Measurements from ENCODE around the gene COMMD9. TPM values are rescaled to one million over a fixed set of nuclear protein-coding genes. Genes with fewer than 3 reads are reported as not detected.

The COMMD9 gene
- total RNA-seq, 1 experiment from 2014 or later: 58.3 TPM

DNA sequence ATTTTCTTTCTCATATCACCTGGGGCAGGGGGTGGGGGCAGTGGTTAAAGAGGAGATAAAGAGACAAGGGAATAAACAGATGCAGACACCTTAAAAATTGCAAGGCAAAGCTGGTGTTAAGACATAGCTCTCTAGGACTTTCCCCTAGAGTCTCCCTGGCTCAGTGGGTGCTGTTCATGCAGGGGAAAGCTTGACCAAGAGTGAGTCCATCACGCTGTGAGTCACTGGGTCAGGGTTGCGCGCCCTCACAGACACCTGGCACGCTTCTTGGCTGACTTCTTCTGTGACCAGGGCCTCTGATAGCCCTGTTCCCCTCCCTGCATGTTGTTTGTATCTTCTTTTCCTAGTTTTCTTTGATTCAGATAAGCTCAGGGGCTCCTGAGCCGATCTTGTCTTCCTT, 31.9 kb downstream of the COMMD9 start:
- no peak overlapping the region for H3K4me3 ChIP-seq
- no peaks in the 10 kb centered on the region for H3K36me3 ChIP-seq
- H3K27me3 ChIP-seq (replicated peaks): no peaks in the 10 kb centered on the region
- H3K4me1 ChIP-seq (replicated peaks): no peaks in the 10 kb centered on the region
- H3K27ac ChIP-seq: no peak overlapping the region
- no peak for DNase-seq (ENCODE audit: low read depth in 1 of 2, low spot score in 2 of 2)
- peaks cover 5% of the 10 kb centered on the region; the same call in 1 of the 2 replicates for H3K9me3 ChIP-seq (replicated peaks)

DNA sequence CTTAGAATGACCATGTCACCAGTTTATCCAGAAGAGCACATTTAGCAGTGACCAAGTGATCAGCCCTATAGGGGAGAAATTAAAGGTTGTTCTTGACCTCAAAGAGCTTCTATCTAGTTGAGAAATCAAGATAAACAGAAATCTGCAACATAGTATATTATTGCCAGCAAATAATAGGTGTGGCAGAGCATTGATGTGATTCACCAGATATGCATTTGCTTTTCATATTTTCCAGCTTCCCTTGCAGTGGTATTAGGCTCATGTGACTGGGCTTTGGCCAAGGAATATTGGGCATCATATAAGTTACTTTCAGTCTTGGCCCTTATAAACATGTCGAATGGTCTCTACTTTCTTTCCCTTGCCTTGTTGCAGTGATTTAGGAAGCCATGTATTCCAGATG, 34.5 kb downstream of the COMMD9 start:
- H3K36me3 ChIP-seq: no peaks in the 10 kb centered on the region
- no peak overlapping the region for H3K4me3 ChIP-seq
- no peak for DNase-seq (ENCODE audit: low read depth in 1 of 2, low spot score in 2 of 2)
- no peak overlapping the region for H3K27ac ChIP-seq
- H3K27me3 ChIP-seq (replicated peaks): no peaks in the 10 kb centered on the region
- H3K4me1 ChIP-seq (replicated peaks): peaks cover under 1% of the 10 kb centered on the region; the same call in 1 of the 2 replicates
- H3K9me3 ChIP-seq (replicated peaks): peaks cover 7% of the 10 kb centered on the region; the same call in 1 of the 2 replicates

DNA sequence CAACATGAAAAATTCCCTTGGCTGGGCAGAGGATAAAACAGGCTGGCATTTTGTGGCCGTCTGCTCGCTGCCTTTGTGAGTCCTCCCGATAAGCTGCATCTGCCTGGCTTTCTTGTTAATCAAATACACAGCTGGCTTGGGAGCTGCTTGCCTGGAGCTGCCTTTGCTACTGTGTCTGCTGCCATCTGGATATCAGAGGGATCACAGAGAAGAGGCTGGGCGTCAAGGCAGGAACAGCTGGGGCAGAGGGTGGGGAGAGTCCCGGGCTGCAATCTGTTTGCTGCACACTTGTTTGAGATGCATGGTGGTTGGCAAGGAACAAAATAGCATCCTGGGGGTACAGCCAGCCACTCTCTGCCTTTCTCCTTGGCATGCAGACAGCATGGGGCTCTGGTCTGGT, 36.0 kb downstream of the COMMD9 start:
- Histone ChIP-seq H3K4me3 (no peak overlapping the region), H3K27ac (no peak overlapping the region), H3K36me3 (no peaks in the 10 kb centered on the region), H3K27me3 (replicated peaks) (no peaks in the 10 kb centered on the region), H3K9me3 (replicated peaks) (peaks cover 7% of the 10 kb centered on the region; the same call in 1 of the 2 replicates), H3K4me1 (replicated peaks) (peaks cover 11% of the 10 kb centered on the region)
- DNase-seq (ENCODE audit: low read depth in 1 of 2, low spot score in 2 of 2): no peak

DNA sequence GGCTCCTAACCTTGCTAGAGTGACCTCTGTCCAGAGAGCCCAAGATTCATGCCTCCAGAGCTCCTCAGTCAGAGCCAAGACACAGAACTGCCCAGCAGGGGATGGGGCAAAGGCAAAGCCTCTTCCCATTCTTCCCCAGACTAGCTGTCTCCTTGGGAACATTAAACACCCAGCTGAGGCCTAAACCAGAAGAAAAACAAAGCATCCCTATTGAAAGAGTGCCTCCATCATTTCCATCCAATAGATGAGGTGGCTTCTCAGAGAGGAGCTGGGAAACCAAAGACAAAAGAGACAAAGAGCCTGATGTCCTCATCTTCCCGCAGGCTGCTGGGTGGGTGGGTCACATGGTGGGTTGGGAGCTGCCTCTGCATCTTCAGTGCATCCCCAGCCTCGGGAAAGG, 37.4 kb downstream of the COMMD9 start:
- no peak overlapping the region for H3K4me3 ChIP-seq
- peaks cover 7% of the 10 kb centered on the region; the same call in 1 of the 2 replicates for H3K9me3 ChIP-seq (replicated peaks)
- no peak overlapping the region for H3K27ac ChIP-seq
- H3K27me3 ChIP-seq (replicated peaks): no peaks in the 10 kb centered on the region
- H3K36me3 ChIP-seq: no peaks in the 10 kb centered on the region
- DNase-seq (ENCODE audit: low read depth in 1 of 2, low spot score in 2 of 2): no peak
- peaks cover 11% of the 10 kb centered on the region for H3K4me1 ChIP-seq (replicated peaks)

DNA sequence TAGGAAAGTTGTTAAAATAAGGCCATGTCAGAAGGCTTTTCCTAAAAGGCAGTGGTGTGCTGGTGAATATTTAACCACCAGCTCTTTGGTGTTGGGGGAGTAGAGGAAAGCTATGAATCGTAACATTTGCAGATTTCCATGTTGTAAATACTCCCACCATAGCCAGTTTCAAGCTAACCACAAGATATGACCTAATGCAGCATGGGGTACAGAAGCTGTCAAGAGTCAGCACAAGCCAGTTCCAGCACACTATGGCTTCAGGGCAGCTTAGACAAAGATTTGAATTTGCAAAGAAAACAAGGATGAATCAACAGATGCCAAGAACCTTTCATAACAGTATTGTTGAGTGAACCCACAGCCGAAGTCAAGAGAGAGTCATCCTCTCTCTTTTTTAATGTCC, 40.0 kb downstream of the COMMD9 start:
- H3K9me3 ChIP-seq (replicated peaks): 0 out of 2 replicates have a peak, but pooled peaks cover 2% of the 10 kb centered on the region
- H3K4me3 ChIP-seq: no peak overlapping the region
- no peaks in the 10 kb centered on the region for H3K36me3 ChIP-seq
- H3K27ac ChIP-seq: no peak overlapping the region
- peak in 1 of 2 experiments; percentile 43 for DNase-seq (ENCODE audit: low read depth in 1 of 2, low spot score in 2 of 2)
- peaks cover 11% of the 10 kb centered on the region for H3K4me1 ChIP-seq (replicated peaks)
- no peaks in the 10 kb centered on the region for H3K27me3 ChIP-seq (replicated peaks)

DNA sequence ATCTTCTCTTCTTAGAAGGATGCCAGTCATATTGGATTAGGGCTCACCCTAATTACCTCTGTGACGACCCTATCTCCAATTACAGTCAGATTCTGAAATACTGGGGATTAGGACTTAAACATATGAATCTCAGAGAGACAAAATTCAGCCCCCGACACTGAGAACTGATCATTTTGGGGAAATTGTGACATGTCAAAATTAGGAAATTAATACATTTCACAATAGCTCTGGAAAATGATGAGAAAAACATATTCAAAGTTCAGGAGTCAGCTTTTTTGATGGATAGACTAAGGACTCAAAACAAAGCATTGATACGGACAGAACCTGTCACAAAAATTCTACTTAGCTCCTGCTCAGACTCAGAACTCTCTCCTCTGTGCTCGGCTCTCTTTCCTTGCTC, 40.8 kb downstream of the COMMD9 start:
- DNase-seq (ENCODE audit: low read depth in 1 of 2, low spot score in 2 of 2): no peak
- Histone ChIP-seq H3K27ac (no peak overlapping the region), H3K27me3 (replicated peaks) (no peaks in the 10 kb centered on the region), H3K4me1 (replicated peaks) (peaks cover 11% of the 10 kb centered on the region), H3K36me3 (no peaks in the 10 kb centered on the region), H3K4me3 (no peak overlapping the region), H3K9me3 (replicated peaks) (0 out of 2 replicates have a peak, but pooled peaks cover 2% of the 10 kb centered on the region)

DNA sequence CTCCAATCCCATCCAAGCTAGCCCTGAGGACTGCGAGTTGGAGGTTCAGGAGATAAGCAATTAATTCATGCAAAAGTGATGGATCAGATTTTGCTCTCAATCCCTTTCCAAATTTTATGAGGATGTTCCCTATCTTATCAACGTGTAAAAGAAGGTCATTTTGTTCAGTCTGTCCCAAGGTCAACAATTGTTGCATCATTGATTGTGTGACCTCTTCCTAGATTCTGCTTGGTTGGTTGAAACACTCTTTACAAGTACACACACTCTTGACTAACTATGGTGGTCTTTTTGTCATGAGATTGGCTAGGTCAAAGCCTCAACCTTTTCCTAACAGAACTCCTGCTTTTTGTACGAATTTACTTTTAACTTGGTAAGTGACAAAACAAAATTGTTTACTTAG, 41.7 kb downstream of the COMMD9 start:
- Histone ChIP-seq H3K9me3 (replicated peaks) (0 out of 2 replicates have a peak, but pooled peaks cover 2% of the 10 kb centered on the region), H3K27ac (no peak overlapping the region), H3K36me3 (no peaks in the 10 kb centered on the region), H3K27me3 (replicated peaks) (no peaks in the 10 kb centered on the region), H3K4me1 (replicated peaks) (peaks cover 11% of the 10 kb centered on the region), H3K4me3 (no peak overlapping the region)
- DNase-seq (ENCODE audit: low read depth in 1 of 2, low spot score in 2 of 2): no peak

DNA sequence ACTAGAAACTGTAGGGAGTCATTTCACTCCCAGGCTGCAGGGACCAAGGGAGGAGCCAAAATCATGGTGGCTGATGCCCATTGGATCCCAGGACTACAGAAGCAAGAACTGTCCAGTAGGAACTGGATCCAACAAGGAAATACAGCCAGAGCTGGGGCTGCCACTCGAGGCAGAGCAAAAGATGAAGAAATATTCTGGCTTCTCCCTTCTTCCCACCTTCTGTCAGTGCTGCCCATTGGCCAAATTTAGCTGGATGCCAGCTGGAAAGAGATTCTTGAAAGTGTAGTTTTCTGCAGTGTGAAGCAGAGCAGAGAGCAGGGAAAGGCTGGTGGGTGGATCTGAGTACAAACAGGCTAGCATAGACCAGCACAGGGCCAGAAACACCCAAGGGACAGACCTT, 45.6 kb downstream of the COMMD9 start:
- H3K9me3 ChIP-seq (replicated peaks): no peaks in the 10 kb centered on the region
- H3K4me1 ChIP-seq (replicated peaks): peaks cover under 1% of the 10 kb centered on the region
- no peak overlapping the region for H3K27ac ChIP-seq
- H3K4me3 ChIP-seq: no peak overlapping the region
- peaks cover 2% of the 10 kb centered on the region; the same call in 1 of the 2 replicates for H3K27me3 ChIP-seq (replicated peaks)
- no peak for DNase-seq (ENCODE audit: low read depth in 1 of 2, low spot score in 2 of 2)
- no peaks in the 10 kb centered on the region for H3K36me3 ChIP-seq

DNA sequence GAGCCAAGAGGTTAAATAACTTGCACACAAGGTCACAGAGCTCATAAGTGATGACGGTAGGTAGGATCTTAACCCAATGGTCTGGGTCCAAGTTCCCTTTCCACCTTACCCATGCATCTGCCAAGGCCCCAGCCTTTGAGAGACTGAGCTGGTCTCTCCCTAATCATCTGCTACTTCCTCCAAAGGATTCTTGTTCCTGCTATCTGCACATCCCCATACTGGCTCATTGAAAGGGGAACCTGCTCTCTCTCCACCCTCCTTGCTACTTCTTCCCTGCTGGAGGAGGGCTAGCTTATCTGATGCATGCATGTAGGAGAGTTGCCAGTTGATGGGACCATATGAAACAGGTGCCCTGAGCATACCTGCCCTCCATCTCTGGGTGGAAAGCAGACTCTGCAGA, 47.7 kb downstream of the COMMD9 start:
- Histone ChIP-seq H3K27me3 (replicated peaks) (peaks cover 7% of the 10 kb centered on the region; the same call in 1 of the 2 replicates), H3K27ac (no peak overlapping the region), H3K36me3 (no peaks in the 10 kb centered on the region), H3K9me3 (replicated peaks) (no peaks in the 10 kb centered on the region), H3K4me3 (no peak overlapping the region), H3K4me1 (replicated peaks) (no peaks in the 10 kb centered on the region)
- no peak for DNase-seq (ENCODE audit: low read depth in 1 of 2, low spot score in 2 of 2)

DNA sequence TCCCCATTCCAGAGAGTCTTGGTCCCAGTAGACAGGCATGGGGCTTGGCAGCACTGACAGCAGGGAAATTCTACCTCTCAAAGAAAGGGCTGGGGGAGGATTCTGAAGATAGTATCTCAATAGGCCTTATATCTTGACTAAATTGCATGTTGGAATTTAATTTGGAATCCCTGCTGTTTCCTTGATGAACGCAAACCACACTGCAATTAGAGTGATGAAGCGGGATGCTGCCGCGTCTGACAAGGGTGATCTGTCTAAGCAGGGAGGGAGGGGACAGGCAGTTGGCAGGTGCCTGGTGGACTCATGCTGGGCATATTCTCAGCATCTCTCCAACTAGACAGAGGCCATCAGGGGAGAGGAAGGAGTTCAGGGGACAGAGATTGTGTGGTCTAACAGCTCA, 48.4 kb downstream of the COMMD9 start:
- no peak overlapping the region for H3K27ac ChIP-seq
- peaks cover under 1% of the 10 kb centered on the region; the same call in 1 of the 2 replicates for H3K4me1 ChIP-seq (replicated peaks)
- H3K4me3 ChIP-seq: no peak overlapping the region
- no peak for DNase-seq (ENCODE audit: low read depth in 1 of 2, low spot score in 2 of 2)
- no peaks in the 10 kb centered on the region for H3K36me3 ChIP-seq
- peaks cover 7% of the 10 kb centered on the region; the same call in 1 of the 2 replicates for H3K27me3 ChIP-seq (replicated peaks)
- H3K9me3 ChIP-seq (replicated peaks): no peaks in the 10 kb centered on the region

DNA sequence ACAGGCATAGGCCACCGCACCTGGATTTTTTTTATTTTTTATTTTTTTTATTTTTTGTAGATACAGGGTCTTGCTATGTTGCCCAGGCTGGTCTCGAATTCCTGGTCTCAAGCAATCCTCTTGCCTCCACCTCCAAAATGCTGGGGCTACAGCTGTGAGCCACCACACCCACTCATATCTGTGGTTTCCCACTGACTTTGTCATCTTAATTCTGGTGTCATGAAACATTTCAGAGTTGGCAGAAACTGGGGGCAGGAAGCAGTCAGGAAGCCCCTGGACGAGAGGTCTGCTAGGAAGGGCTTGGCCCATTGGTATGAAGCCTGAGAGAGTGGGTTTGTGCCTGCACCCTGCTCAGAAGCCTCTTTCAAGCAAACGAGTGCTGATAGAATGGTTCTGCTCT, 49.1 kb downstream of the COMMD9 start:
- peaks cover 7% of the 10 kb centered on the region; the same call in 1 of the 2 replicates for H3K27me3 ChIP-seq (replicated peaks)
- peaks cover 4% of the 10 kb centered on the region; the same call in 1 of the 2 replicates for H3K4me1 ChIP-seq (replicated peaks)

DNA sequence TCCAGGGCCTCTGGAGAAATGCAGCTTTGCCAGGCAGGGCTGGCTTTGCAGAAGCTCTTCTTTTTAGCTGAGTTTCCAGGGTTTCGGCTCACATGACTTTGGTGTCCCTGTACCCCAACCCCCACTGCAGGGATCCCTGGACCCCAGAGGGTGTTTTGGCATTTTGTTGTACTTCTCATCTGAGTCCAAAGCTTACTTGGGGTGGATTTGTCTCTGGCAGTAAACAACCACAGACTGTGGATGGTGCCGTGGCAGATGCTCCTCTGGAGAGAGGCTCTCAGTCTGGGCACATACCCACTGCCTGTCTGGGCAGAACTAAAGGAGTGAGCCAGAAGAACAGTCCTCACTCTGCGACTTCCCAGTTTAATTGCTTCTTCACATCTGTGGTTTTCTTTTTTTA, 49.6 kb downstream of the COMMD9 start:
- no peak overlapping the region for H3K27ac ChIP-seq
- no peak for DNase-seq (ENCODE audit: low read depth in 1 of 2, low spot score in 2 of 2)

More for the DNA sequence above, 49.1 kb downstream of the COMMD9 start:
- no peak for DNase-seq (ENCODE audit: low read depth in 1 of 2, low spot score in 2 of 2)
- no peak overlapping the region for H3K4me3 ChIP-seq
- H3K9me3 ChIP-seq (replicated peaks): no peaks in the 10 kb centered on the region
- no peaks in the 10 kb centered on the region for H3K36me3 ChIP-seq
- no peak overlapping the region for H3K27ac ChIP-seq

DNA sequence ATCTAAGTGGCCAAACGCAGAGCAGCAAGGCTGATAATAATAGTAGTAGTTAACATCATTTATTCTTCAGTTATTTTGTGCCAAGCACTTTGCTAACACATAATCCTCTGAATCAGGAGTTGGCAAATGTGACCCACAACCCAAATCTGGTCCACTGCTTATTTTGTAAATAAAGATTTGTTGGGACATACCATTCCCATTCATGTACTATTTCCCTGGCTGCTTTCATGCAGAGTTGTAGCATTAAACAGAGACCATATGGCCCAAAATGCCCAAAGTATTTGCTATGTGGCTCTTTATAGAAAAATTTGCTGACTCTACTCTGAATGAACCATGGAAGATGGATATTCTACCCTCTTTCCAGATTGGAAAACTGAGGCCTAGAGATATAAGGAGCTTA, 50.3 kb downstream of the COMMD9 start:
- H3K36me3 ChIP-seq: no peaks in the 10 kb centered on the region
- H3K9me3 ChIP-seq (replicated peaks): no peaks in the 10 kb centered on the region
- H3K27me3 ChIP-seq (replicated peaks): peaks cover 7% of the 10 kb centered on the region; the same call in 1 of the 2 replicates
- DNase-seq (ENCODE audit: low read depth in 1 of 2, low spot score in 2 of 2): no peak
- no peak overlapping the region for H3K27ac ChIP-seq
- H3K4me1 ChIP-seq (replicated peaks): peaks cover 4% of the 10 kb centered on the region; the same call in 1 of the 2 replicates
- H3K4me3 ChIP-seq: no peak overlapping the region

More for the DNA sequence above, 49.6 kb downstream of the COMMD9 start:
- Histone ChIP-seq H3K9me3 (replicated peaks) (no peaks in the 10 kb centered on the region), H3K27me3 (replicated peaks) (peaks cover 7% of the 10 kb centered on the region; the same call in 1 of the 2 replicates), H3K36me3 (no peaks in the 10 kb centered on the region), H3K4me3 (no peak overlapping the region), H3K4me1 (replicated peaks) (peaks cover 4% of the 10 kb centered on the region; the same call in 1 of the 2 replicates)

DNA sequence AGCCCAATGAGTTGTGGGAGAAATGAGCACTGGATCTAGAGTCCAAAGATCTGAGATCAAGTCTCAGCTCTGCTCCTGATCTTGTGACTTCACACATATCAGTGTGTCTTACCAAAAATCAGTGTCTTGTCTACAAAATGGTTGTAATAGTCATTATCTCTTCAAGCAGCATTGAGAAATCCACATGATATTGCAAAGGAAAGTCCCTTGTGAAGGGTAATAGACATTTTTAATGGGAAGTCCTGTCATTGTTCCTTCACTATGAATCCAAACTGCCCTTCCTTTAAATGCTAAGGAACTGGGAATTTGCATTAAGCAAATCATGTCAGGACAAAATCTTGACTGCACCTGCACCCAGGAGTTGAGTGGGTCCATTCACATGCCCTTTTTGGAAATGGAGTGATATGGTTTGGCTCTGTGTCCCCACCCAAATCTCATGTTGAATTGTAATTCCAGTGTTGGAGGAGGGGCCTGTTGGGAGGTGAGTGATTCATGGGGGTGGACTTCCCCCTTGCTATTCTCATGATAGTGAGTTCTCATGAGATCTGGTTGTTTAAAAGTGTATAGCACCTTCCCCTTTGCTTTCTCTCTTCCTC, 51.1 kb downstream of the COMMD9 start:
- Histone ChIP-seq H3K9me3 (replicated peaks) (no peaks in the 10 kb centered on the region), H3K4me3 (no peak overlapping the region), H3K27me3 (replicated peaks) (peaks cover 7% of the 10 kb centered on the region; the same call in 1 of the 2 replicates), H3K27ac (no peak overlapping the region), H3K4me1 (replicated peaks) (peaks cover 10% of the 10 kb centered on the region), H3K36me3 (no peaks in the 10 kb centered on the region)
- no peak for DNase-seq (ENCODE audit: low read depth in 1 of 2, low spot score in 2 of 2)

Data from SJSA1 (cell line).